Stimulated activated CD8-positive, alpha-beta memory T cell treated with anti-CD3 and anti-CD28 coated beads, Interleukin-7, amount 100 ng/mL, for 48 hours (primary cell): ENCODE results near the gene SMIM10.
"Not testable (repeated sequence)": the region's sequence is repeated elsewhere in the genome, so short reads cannot be mapped to it uniquely, and the experiment has no call there.

Experiments used
- DNase-seq, 2 donors: peaks; one replicate each; pipeline ENCODE4 v3.0.0-alpha.2; 2020; ENCODE audit warnings: low read depth in 1 of 2; ENCODE audit errors: extremely low read depth in 1 of 2

SMIM10 gene

GRCh38 chrX:134990801-134991481 lies at the start of gene SMIM10:
TSS of gene SMIM10 (plus strand) at chrX:134990991. CDS start at chrX:134991096, 105 bp downstream.
- DNase-seq, result peak; percentile 3 to 11

GRCh38 chrX:134946364-134946763 lies 44.4 kb upstream of the SMIM10 start:
- DNase-seq, result not testable (repeated sequence)

GRCh38 chrX:134948333-134949241 lies 42.2 kb upstream of the SMIM10 start:
- DNase-seq, result no peak

DNA sequence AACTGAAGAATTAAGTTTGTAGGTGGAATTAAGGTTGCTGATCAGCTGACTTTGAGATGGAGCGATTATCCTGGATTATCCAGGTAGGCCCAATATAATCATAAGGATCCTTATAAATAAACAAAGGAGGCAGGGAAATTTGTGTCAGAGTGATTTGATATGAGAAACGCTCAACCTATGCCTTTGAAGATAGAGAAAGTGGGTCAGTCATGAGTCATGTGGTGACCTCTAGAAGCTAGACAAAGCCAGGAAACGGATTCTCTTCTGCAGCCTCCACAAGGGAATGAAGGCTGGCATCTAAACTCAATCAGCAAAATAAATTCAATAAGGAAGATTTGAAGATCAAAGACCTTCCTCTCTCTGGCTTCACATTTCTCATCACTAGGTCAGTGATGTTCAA lies 41.5 kb upstream of the SMIM10 start:
- no peak for DNase-seq

DNA sequence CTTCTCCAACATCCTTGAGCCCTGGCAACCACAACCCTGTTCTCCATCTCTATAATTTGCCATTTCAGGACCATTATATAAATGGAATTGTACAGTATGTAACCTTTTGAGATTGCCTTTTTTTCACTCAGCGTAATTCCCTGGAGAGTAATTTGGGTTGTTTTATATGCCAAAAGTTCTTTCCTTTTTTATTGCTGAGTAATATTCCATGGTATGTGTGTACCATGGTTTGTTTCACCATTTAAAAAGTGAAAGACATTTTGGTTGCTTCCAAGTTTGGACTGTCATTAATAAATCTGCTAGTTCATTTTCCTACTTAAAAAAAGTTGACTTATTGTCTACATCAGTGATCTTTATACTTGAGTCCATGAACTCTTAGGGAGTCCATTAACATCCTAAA lies 33.0 kb upstream of the SMIM10 start:
- DNase-seq, result no peak

- DNase-seq, result not testable (repeated sequence)
These were observed 30.4 kb upstream of the SMIM10 start for GRCh38 chrX:134960366-134960765.

- no peak for DNase-seq
These were observed 27.8 kb upstream of the SMIM10 start for GRCh38 chrX:134963041-134963440.

DNA sequence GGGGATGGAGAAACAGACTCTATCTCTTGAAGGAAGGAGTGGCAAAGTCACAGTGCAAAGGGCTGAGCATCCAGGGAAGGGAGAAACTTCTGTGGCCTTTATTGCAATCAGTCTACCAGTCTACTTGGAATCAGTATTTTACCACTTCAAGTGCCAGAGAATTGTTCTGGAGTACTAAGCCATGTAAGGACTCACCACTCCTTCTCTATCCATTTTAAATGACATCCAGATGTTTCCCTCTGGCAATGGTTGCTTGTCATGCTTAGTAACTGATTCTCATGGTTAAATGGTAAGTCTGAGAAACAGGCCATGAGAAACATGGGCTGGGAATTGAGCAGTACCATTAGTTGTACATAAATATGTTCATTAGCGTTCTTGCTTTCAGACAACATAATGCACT lies 21.1 kb upstream of the SMIM10 start:
- no peak for DNase-seq

DNA sequence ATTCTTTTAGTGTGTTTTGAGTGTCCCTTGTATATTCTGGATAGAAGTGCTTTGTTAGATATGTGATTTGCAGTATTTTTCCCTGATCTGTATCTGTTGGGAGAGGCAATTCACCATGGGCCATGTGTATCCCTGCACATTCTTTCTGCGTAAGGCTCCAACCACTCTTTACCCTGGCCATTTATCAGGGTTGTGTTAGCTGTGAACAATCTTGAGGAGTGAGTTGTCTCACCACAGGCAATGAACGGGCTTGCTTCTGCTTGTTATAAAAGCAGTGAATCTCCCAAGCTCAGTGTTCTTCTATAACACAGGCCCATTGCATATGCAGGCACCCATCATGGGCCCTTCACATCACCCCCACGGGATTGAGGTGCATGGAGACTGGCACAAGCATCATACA lies 18.9 kb upstream of the SMIM10 start:
- no peak for DNase-seq

DNA sequence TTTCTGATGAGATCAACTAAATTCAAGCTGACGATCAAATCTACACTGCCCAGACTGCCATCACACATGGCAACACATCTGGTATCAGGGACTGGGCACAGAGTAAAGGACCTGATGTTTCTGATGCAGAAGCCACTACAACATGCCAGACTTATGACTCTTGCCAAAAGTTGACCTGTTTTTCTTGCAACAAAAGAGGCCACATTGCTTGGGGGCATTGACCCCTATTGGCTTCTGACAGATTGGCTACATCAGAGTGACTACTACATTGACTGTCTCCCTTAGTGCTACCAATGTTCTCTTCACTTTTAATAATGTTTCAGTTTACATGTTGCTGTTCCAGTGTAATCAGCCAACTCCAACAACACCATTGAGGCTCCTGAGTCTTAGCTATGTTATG lies 15.3 kb upstream of the SMIM10 start:
- no peak for DNase-seq

DNA sequence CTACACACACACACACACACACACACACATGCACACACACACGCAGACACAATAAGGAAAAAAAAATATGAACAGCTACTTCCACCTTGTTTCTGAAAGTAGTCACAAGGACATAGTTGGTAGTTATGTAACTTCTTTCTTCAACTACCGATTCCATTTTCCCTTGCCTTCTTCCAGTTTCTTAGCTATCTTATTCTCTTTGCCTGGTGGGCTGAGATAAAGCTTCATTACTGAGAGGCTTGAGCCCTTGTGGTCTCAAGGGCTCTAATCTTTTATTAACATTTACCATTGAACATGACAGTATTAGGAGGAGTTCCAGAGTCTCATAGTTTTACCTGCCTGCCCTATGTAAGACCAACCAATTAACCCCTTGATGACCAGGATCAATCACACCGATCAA lies 8.9 kb upstream of the SMIM10 start:
- no peak for DNase-seq

GRCh38 chrX:134982748-134983147 lies 8.0 kb upstream of the SMIM10 start:
- no peak for DNase-seq

DNA sequence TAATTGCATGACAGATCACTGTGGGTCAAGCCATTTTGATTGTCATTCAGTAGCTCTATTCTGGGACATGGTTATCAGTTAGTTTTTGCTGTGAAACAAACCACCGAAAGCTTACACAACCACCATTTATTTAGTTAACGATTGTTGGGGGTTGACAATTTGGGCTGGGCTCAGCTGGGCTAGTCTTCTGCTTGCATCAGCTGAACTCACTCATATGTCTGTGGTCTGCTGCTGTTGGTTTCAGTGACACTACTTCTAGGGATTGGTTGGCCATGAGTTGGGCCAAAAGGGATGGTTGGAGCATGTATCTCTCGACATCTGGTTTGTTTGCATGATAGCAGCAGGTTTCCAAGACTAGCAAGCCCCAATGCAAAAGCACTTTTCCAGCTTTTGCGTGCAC lies 5.3 kb upstream of the SMIM10 start:
- no peak for DNase-seq

GRCh38 chrX:134990475-134990800 lies 353 bp upstream of the SMIM10 start:
- no peak for DNase-seq

DNA sequence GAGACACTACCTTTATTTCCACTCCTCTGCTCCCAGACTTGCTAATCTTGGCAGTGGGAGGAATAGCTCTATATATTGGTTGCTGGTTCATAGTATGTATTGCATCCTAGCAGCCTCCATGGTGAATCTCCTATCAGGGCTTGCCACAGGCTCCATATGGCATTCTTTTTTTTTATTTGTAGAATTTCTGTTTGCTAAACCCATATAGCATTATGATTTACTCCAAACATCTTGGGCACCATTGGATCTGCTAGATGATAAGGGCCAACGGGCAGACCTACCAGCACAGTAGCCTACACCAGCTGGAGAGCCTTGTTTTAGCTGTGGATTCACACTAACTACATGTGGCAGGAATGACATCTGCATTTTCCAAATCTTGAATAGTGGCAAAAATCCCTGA lies 6.9 kb downstream of the SMIM10 start:
- no peak for DNase-seq

DNA sequence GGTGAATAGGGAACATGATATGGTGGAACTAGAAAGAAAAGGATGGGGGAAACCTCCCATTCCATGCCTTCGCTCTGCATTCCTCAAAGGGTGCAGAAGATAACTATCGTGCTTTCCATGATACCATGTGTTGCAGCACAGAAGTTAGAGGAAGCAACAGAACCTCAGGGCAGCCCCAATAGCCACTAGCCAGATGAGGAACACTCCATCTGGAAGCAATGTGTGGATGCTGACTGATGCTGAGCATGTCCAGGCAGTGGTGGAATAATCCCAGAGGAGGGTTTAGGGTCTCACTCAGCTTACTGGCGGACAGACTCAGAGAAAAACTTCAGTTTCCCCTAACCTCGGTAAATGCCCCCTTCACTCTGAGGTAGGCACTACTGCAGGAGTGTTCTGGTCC lies 7.5 kb downstream of the SMIM10 start:
- DNase-seq, result no peak

DNA sequence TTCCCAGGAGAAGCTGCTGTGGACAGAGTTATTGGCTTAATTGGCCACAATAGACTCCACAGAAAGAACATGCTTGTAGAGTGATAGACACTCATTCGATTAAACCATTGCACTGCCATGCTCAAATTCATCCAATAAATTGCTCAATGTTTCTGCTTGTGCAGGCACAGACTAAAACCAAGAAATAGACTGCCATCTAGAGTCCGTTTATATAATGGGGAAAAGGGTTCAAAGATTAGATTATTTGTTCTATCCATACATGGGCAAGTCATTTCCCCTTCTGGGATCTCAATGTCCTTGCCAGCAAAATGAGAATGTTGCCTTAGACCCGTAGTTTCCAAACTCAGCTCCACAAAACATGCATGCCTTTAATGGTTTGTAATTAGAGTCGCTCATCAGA lies 8.7 kb downstream of the SMIM10 start:
- DNase-seq, result no peak

DNA sequence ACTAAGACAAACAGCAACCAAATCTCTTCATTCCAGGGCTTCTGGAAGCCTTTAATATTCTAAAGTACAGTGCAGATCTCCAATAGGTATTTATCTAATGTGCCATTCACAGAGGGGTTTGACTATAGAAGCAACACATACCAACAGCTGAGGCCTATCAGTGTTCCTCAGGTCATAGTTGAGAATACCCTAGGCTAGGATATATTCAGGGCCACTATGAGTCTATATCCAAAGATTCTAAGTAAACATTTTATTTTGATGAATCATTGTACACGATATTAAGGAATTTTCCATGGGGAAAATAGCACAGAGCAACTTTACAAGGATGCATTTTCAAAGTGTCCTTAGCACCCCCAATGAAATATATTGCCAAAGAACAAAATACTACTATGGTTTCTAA lies 9.7 kb downstream of the SMIM10 start:
- no peak for DNase-seq

- DNase-seq, result peak; percentile 70 to 77
These were observed 13.3 kb downstream of the SMIM10 start for GRCh38 chrX:135003876-135004623.

DNA sequence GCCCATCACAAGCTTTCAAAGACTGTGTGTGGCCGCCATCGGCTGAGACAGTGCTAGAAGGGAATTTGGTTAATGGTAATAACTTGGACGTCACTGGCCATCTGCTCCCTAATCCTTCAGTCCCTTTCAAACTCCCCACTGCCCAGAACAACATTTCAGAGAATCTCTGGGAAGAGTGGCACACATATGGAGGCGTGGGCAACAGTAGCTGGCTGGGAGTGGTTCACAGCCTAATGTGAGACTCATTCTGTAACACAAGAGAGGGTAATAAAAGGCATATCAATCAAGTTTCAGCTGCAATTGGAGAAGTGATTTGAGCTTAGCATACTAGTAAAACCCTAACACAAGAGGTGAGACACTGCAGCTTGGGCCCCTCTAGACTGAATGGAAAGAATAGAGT lies 15.4 kb downstream of the SMIM10 start:
- DNase-seq, result no peak

- DNase-seq, result no peak
These were observed 18.3 kb downstream of the SMIM10 start for GRCh38 chrX:135009057-135009610.
